ENCODE results near the gene GNAZ.

Gene GNAZ

GRCh38 chr22:23140385-23140784, 70.1 kb downstream of the GNAZ start:
- no peak for DNase-seq

- DNase-seq = no peak
These were observed 72.3 kb downstream of the GNAZ start for GRCh38 chr22:23142546-23143105.

DNA sequence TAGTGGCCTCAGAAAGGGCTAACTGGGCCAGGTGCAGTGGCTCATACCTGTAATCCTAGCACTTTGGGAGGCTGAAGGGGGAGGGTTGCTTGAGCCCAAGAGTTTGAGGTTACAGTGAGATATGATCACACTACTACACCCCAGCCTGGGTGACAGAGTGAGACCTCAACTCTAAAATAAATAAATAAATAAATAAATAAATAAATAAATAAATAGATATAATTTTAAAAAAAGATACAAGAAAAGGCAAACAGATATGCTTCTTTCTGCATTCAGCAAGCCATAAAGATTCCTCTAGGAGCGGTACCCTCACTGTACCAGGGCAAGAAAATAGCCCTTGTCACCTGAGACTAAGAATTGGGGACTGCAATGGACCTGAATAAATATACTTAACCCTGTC, 72.8 kb downstream of the GNAZ start:
- no peak for DNase-seq

DNA sequence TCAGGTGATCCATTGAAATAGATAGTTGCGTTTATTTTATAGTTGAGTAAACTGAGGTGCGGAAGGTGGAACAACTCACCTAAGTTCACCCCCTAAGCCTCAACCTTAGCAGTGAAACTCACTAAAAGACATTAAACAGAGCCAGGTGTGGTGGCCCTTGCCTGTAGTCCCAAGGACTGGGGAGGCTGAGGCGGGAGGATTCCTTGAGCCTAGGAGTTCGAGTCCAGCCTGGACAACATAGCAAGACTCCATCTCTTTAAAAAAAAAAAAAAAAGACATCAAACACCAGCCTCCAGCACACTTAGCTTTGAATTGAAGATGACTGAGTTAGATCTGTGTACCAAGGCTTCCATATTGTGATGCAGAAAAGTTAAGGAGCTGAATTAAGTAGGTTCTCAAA, 74.1 kb downstream of the GNAZ start:
- no peak for DNase-seq

- peak; percentile 100 for DNase-seq
These were observed 74.9 kb downstream of the GNAZ start, which contains the start of gene RAB36 for GRCh38 chr22:23144932-23145877. TSS of gene RAB36 (plus strand) at chr22:23145477. CDS start at chr22:23146617, 1,140 bp downstream.

GRCh38 chr22:23145878-23146470, 75.7 kb downstream of the GNAZ start:
- DNase-seq = no peak

- no peak for DNase-seq
These were observed 76.3 kb downstream of the GNAZ start for GRCh38 chr22:23146478-23147205.

GRCh38 chr22:23147617-23148387, 77.5 kb downstream of the GNAZ start:
- no peak for DNase-seq

DNA sequence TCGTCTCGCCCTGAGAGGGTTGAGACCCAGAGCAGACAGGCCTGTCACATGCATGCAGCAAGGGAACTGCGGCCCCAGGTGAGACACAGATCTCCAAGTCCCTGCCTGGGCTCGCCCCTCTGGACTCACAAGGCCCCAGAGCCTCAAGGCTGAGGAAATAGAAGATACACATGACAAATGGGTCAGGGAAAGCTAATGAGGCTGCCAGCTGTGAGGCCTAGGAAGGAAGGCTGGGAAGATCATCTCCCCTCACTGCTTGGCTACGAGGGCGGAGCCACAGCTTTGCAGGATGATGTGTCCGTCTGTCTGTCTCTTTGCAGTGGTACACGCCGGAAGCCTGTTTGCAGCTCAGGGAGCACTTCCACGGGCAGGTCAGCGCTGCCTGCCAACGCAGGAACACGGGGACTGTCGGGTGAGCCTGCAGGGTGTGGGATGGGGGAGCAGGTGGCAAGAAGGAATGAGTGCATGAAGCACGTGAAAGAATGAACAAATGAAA, 79.5 kb downstream of the GNAZ start:
- DNase-seq = no peak

DNA sequence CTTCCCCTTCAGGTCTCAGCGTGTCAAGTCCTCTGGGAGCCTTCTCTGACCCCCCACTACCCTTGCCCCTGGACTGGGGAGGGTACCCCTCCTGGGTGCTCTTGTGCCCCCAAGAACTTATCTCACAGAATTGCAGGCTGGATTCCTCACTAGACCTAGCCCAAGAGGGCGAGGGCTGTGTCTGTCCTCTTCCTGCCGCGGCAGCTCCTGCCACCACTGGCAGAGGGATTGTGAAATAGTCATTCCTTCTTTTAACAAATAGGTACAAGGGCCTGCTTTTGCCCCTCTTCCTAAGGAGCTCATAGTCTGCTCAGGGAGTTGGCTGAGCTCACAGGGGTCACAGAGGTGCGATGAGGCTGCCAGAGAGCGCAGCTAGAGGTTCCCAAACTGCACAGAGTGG, 80.4 kb downstream of the GNAZ start:
- no peak for DNase-seq

- no peak for DNase-seq
These were observed 81.5 kb downstream of the GNAZ start for GRCh38 chr22:23151827-23152226.

- DNase-seq = no peak
These were observed 82.2 kb downstream of the GNAZ start for GRCh38 chr22:23152238-23153114.

DNA sequence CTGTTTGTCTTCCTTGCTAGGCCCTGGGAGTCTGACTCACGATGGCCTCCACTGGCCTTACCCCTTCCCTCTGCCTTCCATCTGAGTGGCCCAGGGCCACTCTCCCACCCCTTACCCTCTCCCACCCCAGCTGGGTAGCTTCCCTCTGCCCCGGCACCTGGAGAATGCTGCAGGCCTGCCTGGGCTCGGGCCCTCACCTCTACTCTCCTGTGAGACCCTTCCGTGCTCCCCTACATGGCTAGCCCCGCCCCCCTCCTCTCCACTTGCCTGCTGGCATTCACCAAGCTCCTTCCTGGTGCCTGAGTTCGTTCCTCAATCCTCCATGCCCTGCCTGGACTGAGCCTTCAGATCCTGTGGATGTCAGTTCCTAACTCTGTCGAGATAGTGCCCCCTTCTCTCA, 83.7 kb downstream of the GNAZ start:
- no peak for DNase-seq

GRCh38 chr22:23154461-23154860, 84.1 kb downstream of the GNAZ start:
- no peak for DNase-seq

- no peak for DNase-seq
These were observed 84.8 kb downstream of the GNAZ start for GRCh38 chr22:23155143-23155542.

GRCh38 chr22:23155831-23156230, 85.5 kb downstream of the GNAZ start:
- no peak for DNase-seq

GRCh38 chr22:23156286-23156685, 86.0 kb downstream of the GNAZ start:
- DNase-seq = no peak

GRCh38 chr22:23157560-23158515, 87.5 kb downstream of the GNAZ start:
- DNase-seq = no peak

- DNase-seq = no peak
These were observed 88.4 kb downstream of the GNAZ start for GRCh38 chr22:23158516-23159290.
